Spleen (tissue), 11 donors: Measurements from ENCODE around the gene KCNQ4. TPM values are rescaled to one million over a fixed set of nuclear protein-coding genes. Genes with fewer than 3 reads are reported as not detected.

Experiments
- DNase-seq: peaks from one replicate; pipeline ENCODE4 v3.0.0-alpha.2; 2020
- H3K27ac ChIP-seq, 8 donors: fragments of 200-600 bp; sonication (generic) in 7 of 8; 1 replicate in 4 of 8; 2 replicates in 4 of 8; pipeline versions ENCODE4 v1.5.0 to v1.8.0; 2016 to 2021; ENCODE audit warnings: inconsistent platforms in 4 of 8, mild to moderate bottlenecking in 4 of 8, moderate library complexity in 1 of 8
- H3K27me3 ChIP-seq, 7 donors: fragments of 200-600 bp; sonication (generic) in 6 of 7; replicated peaks in 1 of 7; 1 replicate in 4 of 7; 2 replicates in 3 of 7; pipeline versions ENCODE4 v1.5.0 to v1.8.0; 2016 to 2021; ENCODE audit warnings: inconsistent platforms in 3 of 7, mild to moderate bottlenecking in 1 of 7
- H3K36me3 ChIP-seq, 6 donors: fragments of 200-600 bp; sonication (generic) in 5 of 6; 1 replicate in 4 of 6; 2 replicates in 2 of 6; pipeline versions ENCODE4 v1.5.0 to v1.8.0; 2016 to 2021; ENCODE audit warnings: inconsistent platforms in 2 of 6
- H3K4me1 ChIP-seq, 6 donors: fragments of 200-600 bp; sonication (generic) in 5 of 6; 1 replicate in 3 of 6; 2 replicates in 3 of 6; pipeline versions ENCODE4 v1.5.0 to v1.8.0; 2016 to 2021; ENCODE audit warnings: inconsistent platforms in 3 of 6
- H3K4me3 ChIP-seq, 8 donors: fragments of 200-600 bp; sonication (generic) in 7 of 8; 1 replicate in 4 of 8; 2 replicates in 4 of 8; pipeline versions ENCODE4 v1.5.0 to v1.8.0; 2016 to 2021; ENCODE audit warnings: inconsistent platforms in 4 of 8, mild to moderate bottlenecking in 4 of 8, moderate library complexity in 2 of 8
- H3K9me3 ChIP-seq, 8 donors: fragments of 200-600 bp; sonication (generic) in 7 of 8; 1 replicate in 4 of 8; 2 replicates in 4 of 8; pipeline versions ENCODE4 v1.5.0 to v1.8.0; 2016 to 2021; ENCODE audit warnings: inconsistent platforms in 4 of 8
- POLR2A ChIP-seq, 3 donors: fragments of 450-650 bp; IDR thresholded peaks; one replicate each; pipeline ENCODE4 v1.5.1; 2017; ENCODE audit warnings: antibody characterized with exemption in 3 of 3, mild to moderate bottlenecking in 1 of 3
- POLR2AphosphoS5 ChIP-seq, 3 donors: sonication (generic); formaldehyde crosslinking; IDR thresholded peaks; one replicate each; pipeline ENCODE4 v1.5.1; 2017; ENCODE audit warnings: antibody characterized with exemption in 3 of 3
- WGBS, 5 donors: extraction: QIAGEN DNeasy Blood & Tissue Kit in 3 of 5; methylation state at CpG; one replicate each; pipeline versions ENCODE4 v1.1.5 to v1.1.7; 2013 to 2018; 5-methylcytosine and 5-hydroxymethylcytosine counted together
- intact Hi-C: fragments of 100-400 bp; cut with DNase I; formaldehyde crosslinking; loops from one replicate; pipeline ENCODE4 v1.15.0; 2023; ENCODE audit warnings: low total_unique reads
- polyA plus RNA-seq, 3 donors: library from polyadenylated mRNA; stranded (reverse); fragments of 200-250 nt; gene quantifications; one replicate each; pipeline ENCODE4 v1.2.1, GENCODE V29; 2013
- total RNA-seq, 7 donors: library from RNA; depleted of rRNA in 3 of 7; stranded (reverse); fragments of >200 nt in 3 of 7; fragmentation: NEBNext Ultra II Directional in 4 of 7; extraction: Animal tissue kit (Norgen Biotek cat#: 25700) in 4 of 7; gene quantifications; one replicate each; pipeline versions ENCODE4 v1.1.0 to v1.2.1, GENCODE V29; 2016 to 2021
- TF ChIP-seq, protein P1 (sequence below), 11 experiments: fragments of 200-600 bp in 7 of 11; fragments of 450-650 bp in 4 of 11; sonication (generic) in 4 of 11; IDR thresholded peaks in 8 of 11; conservative IDR thresholded peaks in 3 of 11; 1 replicate in 7 of 11; 2 replicates in 4 of 11; pipeline versions ENCODE4 v1.4.0 to v1.8.0; 2016 to 2021; ENCODE audit warnings: antibody characterized with exemption in 11 of 11, inconsistent platforms in 4 of 11, mild to moderate bottlenecking in 1 of 11
- donor health status: healthy with polysubstance abuse.
- donor health status: DM: no; HTN: no; CAD: no; lungs with moderate emphysema.
- donor health status: DM: no; HTN: no; CAD: no.
- donor health status: Bipolar disorder and iron deficiency.
- donor health status: healthy.
- donor health status: DM: no; HTN: no; CAD: no.
- donor health status: DM: yes; HTN: yes; CAD: no.

KCNQ4 gene
- total and polyA plus RNA-seq, 10 donors, result 0.09 to 0.54 (median 0.25) TPM

DNA sequence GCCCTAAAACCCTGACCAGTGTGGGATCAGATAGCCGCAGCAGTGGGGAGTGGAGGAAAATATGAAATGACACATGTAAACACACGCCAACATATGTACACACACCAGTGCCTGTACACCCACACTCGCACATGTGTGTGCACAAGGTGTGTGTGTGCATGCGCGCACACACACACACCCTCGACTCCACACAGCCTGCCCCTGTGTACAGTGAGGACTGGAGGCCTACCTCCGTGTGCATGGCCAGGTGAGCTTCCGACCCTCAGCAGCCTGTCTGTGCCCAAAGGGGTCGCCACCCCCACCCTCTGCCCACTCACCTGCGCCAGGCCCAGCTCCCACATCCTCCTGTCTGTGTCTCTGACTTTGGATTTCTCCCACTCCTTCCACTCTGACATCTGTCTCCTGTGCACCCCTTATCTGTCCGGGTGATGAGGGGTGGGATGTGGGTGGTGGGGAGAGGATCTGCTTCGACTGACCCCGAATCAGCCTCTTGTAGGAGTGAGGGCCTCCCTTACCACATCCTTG lies 46.9 kb downstream of the KCNQ4 start:
- H3K27me3 ChIP-seq, result no peaks in the 10 kb centered on the region
- H3K36me3 ChIP-seq, result no peaks in the 10 kb centered on the region
- no peak overlapping the region for H3K27ac ChIP-seq
- intact Hi-C loops, result no loop called here
- TF ChIP-seq, protein P1, sequence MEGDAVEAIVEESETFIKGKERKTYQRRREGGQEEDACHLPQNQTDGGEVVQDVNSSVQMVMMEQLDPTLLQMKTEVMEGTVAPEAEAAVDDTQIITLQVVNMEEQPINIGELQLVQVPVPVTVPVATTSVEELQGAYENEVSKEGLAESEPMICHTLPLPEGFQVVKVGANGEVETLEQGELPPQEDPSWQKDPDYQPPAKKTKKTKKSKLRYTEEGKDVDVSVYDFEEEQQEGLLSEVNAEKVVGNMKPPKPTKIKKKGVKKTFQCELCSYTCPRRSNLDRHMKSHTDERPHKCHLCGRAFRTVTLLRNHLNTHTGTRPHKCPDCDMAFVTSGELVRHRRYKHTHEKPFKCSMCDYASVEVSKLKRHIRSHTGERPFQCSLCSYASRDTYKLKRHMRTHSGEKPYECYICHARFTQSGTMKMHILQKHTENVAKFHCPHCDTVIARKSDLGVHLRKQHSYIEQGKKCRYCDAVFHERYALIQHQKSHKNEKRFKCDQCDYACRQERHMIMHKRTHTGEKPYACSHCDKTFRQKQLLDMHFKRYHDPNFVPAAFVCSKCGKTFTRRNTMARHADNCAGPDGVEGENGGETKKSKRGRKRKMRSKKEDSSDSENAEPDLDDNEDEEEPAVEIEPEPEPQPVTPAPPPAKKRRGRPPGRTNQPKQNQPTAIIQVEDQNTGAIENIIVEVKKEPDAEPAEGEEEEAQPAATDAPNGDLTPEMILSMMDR (IDR thresholded peaks at IDR 0.05 in 8 of 11, conservative IDR thresholded peaks at IDR 0.05 in 3 of 11), result no peak
- TF ChIP-seq POLR2A (IDR thresholded peaks at IDR 0.05), result no peak
- no peak for TF ChIP-seq POLR2AphosphoS5 (IDR thresholded peaks at IDR 0.05)
- H3K4me1 ChIP-seq, result peaks cover 3 to 12% (median 9%) of the 10 kb centered on the region in 6 donors
- no peaks in the 10 kb centered on the region for H3K9me3 ChIP-seq
- WGBS, 5 donors, result 90 to 96% (median 92%) methylated on average over 12 to 13 of the region's 13 CpGs
- H3K4me3 ChIP-seq, result no peak overlapping the region
- DNase-seq, result no peak

- H3K4me3 ChIP-seq, result no peak overlapping the region
- no peak for TF ChIP-seq POLR2AphosphoS5 (IDR thresholded peaks at IDR 0.05)
- TF ChIP-seq, protein P1 (IDR thresholded peaks at IDR 0.05 in 8 of 11, conservative IDR thresholded peaks at IDR 0.05 in 3 of 11), result no peak
- TF ChIP-seq POLR2A (IDR thresholded peaks at IDR 0.05), result no peak
- no peaks in the 10 kb centered on the region for H3K36me3 ChIP-seq
- no peak overlapping the region for H3K27ac ChIP-seq
- WGBS, 5 donors, result 89 to 96% (median 94%) methylated on average over 16 to 22 of the region's 22 CpGs
- H3K4me1 ChIP-seq, result peaks cover 0 to 5% (median 2%) of the 10 kb centered on the region in 6 donors
- no peak for DNase-seq
- no peaks in the 10 kb centered on the region for H3K27me3 ChIP-seq
- intact Hi-C loops, result no loop called here
- H3K9me3 ChIP-seq, result no peaks in the 10 kb centered on the region
These were observed 47.6 kb downstream of the KCNQ4 start for GRCh38 chr1:40831001-40831732.

GRCh38 chr1:40833979-40834378 lies 50.4 kb downstream of the KCNQ4 start:
- H3K4me1 ChIP-seq, result no peaks in the 10 kb centered on the region
- no peaks in the 10 kb centered on the region for H3K36me3 ChIP-seq
- H3K9me3 ChIP-seq, result no peaks in the 10 kb centered on the region
- intact Hi-C loops, result no loop called here
- DNase-seq, result peak; percentile 35
- no peak overlapping the region for H3K4me3 ChIP-seq
- TF ChIP-seq POLR2A (IDR thresholded peaks at IDR 0.05) (no peak), POLR2AphosphoS5 (IDR thresholded peaks at IDR 0.05) (no peak)
- TF ChIP-seq, protein P1 (IDR thresholded peaks at IDR 0.05 in 8 of 11, conservative IDR thresholded peaks at IDR 0.05 in 3 of 11), result no peak
- peaks cover 0 to 11% (median 0%) of the 10 kb centered on the region in 7 donors for H3K27me3 ChIP-seq
- no peak overlapping the region for H3K27ac ChIP-seq
- 74 to 91% (median 90%) methylated on average over 1 of the region's 1 CpG for WGBS, 5 donors

DNA sequence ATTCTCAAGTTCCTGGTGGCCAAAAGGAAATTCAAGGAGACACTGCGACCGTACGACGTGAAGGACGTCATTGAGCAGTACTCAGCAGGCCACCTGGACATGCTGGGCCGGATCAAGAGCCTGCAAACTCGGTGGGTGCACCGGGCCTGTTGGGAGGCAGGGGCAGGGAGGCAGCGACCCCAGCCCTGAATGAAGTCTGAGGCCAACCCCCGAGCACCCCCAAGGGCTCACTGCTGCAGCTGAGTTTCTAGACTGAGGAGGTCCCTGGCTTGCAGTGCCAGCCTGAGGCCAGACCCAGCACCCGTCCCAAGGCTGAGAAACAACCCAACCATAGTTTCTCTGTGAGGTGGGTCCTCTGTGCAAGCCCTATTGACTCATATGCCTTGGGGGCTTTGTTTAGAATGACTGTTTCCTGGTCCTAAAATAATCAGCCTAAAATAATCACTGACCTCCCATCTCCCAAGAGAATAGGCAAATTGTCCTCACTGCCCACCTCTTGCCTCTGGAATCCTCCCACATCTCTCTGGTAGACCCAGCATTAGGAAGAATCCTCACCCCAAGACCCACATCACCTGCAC lies 51.5 kb downstream of the KCNQ4 start:
- DNase-seq, result peak; percentile 41
- Histone ChIP-seq H3K4me1 (peaks cover 0 to under 1% (median 0%) of the 10 kb centered on the region in 6 donors), H3K36me3 (no peaks in the 10 kb centered on the region), H3K4me3 (no peak overlapping the region), H3K9me3 (no peaks in the 10 kb centered on the region), H3K27ac (no peak overlapping the region), H3K27me3 (peaks cover 0 to 17% (median 0%) of the 10 kb centered on the region in 7 donors)
- 76 to 87% (median 82%) methylated on average over 11 of the region's 11 CpGs for WGBS, 5 donors
- TF ChIP-seq POLR2AphosphoS5 (IDR thresholded peaks at IDR 0.05), result no peak
- TF ChIP-seq, protein P1 (IDR thresholded peaks at IDR 0.05 in 8 of 11, conservative IDR thresholded peaks at IDR 0.05 in 3 of 11), result no peak
- no peak for TF ChIP-seq POLR2A (IDR thresholded peaks at IDR 0.05)
- intact Hi-C loops, result no loop called here
